Measurements from ENCODE around the gene FAM131C.

GRCh38 chr1:16072616-16073484 is 601 bp downstream of the FAM131C start:
- TF ChIP-seq POLR2A (IDR thresholded peaks at IDR 0.05; ENCODE audit: low read depth, low read length) = no peak
- TF ChIP-seq POLR2AphosphoS5 (IDR thresholded peaks at IDR 0.05; ENCODE audit: low read depth, low read length) = no peak
- no peak for TF ChIP-seq TAF1 (IDR thresholded peaks at IDR 0.05; ENCODE audit: borderline replicate concordance, low read depth, low read length)
